Left renal cortex interstitium (tissue), 4 donors: Measurements from ENCODE around the gene CACNB2. TPM values are rescaled to one million over a fixed set of nuclear protein-coding genes. Genes with fewer than 3 reads are reported as not detected.

Experiments used
- DNase-seq, 4 donors: peaks; one replicate each; pipeline ENCODE4 v3.0.0-alpha.2; 2013; ENCODE audit warnings: low read depth in 4 of 4, low spot score in 2 of 4, missing footprints in 1 of 4
- polyA plus RNA-seq, 4 donors: library from polyadenylated mRNA; unstranded; fragments of 120-200 nt; gene quantifications; one replicate each; pipeline ENCODE4 v1.2.1, GENCODE V29; 2013; ENCODE audit not compliant: insufficient read length in 4 of 4

The CACNB2 gene
- 1 to 10 TPM; 2.4 to 6.0 (median 4.4) TPM for polyA plus RNA-seq

DNA sequence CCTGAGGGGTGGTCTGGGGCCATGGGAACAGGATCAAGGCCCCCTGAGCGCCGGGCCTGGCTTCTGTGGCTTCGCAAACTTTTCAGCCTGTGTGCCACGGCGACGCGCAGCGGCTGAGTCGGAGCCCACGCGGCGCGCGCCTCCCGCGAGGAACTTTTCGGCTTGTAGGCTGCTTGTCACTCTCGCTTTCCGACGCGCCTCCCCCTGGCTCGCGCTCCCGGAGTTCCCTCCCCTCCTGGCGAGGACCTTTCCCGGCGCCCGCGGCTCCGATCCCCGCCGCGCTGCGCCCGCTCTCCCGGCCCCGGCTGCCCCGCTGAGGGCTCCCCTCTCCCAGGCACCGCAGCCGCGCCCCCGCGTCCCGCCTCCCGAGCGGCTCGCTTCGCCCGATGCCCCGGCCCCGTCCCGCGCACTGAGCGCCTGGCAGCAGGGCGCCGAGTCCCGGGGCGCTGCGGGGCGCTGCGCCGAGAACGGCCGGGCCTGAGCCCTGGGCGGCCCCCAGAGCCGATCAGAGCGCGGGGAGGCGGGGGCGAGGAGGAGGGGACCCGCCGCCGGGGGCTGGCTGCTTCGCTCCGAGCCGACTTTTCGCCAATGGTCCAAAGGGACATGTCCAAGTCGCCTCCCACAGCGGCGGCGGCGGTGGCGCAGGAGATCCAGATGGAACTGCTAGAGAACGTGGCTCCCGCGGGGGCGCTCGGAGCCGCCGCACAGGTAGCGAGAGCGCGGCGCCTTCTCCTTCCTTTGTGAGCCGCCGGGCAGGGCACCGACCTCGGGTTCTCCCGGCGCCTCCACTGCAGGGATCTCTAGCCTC, at the start of gene CACNB2:
TSS of gene CACNB2 (plus strand) at position 276 of the 808 bp plus-strand sequence.
- peak in 3 of 4 donors; percentile 17 to 56 (median 31) for DNase-seq

DNA sequence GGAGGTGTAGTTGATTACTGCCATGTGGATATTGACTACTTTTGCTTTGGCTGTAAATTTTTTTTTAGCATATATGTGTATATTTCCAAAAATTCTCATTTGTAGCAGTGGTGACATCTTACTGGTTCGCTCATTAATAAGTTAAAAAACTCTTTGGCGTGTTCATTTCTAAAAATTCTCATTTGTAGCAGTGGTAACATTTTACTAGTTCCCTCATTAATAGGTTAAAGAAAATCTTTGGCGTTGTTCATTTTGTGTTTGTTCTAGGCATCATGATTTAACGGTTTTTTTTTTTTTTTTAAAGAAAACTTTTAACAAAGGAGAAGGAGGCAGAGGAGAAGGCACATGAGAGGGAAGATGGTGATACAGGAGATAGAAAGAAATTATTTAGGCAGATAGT, 45.9 kb upstream of the CACNB2 start:
- no peak for DNase-seq

DNA sequence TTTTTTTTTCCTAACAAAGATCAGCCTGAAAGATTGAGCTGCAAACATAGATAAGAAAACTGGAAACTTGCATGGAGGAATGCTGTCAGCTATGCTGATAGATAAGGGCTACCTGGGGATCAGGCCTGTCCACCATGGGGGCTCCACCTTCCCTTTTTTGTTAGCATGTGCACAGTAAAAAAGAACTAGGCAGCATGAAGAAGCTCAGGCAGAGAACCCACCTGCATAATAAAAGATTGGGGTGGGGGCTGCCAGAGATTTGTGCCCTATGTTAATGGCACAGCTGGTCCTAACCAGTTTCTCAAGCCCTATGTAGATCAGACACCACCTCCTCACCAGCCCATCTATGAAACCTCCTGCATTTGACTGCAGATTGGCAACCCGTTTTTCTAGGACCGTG, 45.4 kb upstream of the CACNB2 start:
- DNase-seq, result no peak

DNA sequence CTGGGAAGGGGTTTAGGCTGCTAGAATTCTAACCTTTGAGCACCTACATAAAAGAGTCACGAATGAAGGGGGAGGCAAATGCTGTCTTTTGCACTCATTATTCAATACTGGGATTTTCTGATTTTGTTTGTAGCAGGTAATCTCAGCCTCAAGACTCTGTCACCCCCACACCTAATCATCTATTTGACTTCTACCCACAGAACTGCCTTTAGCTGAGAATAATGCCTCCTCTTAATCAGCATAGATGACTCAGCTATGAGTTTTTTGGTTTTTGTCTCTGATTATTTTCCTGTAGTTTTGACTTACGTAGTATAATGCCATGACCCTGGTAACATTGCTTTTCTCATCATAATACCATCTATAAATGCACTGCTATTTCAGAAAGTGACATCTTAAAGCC, 42.7 kb upstream of the CACNB2 start:
- no peak for DNase-seq

DNA sequence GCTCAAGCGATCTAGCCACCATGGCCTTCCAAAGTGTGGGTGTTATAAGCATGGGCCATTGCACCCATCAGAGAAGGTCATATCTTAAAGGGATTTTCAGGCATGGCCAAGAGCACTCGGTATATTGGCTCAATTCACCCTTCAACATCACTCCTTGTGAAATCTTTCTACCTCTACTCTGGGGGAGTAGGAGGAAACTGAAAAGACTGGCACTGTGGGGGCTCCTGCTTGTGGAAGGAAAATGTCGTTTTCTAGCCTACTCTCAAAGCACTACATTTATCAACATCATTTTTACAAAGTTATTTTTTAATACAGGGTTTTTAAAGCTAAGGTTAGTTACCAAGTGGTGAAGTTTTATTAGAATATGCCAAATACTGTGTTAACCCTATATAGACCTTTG, 42.0 kb upstream of the CACNB2 start:
- no peak for DNase-seq

DNA sequence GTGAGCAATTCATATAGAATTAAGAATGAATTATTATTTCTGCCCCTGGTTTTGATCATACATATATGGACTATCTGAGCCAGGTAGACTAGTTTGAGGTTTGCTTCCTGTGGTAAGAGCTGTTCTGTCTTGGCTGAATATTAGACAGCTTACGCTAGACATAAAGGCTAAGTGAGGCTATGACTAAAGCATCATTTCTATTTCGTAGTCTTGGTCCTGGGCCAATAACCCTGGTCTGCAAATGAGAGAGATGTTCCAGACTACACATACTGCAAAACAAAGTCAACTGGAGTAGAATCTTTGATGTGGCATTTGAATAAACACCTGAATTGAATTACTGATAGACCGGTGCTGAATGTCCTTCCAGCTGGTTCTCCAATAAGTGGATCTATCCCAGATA, 40.8 kb upstream of the CACNB2 start:
- DNase-seq, result no peak

DNA sequence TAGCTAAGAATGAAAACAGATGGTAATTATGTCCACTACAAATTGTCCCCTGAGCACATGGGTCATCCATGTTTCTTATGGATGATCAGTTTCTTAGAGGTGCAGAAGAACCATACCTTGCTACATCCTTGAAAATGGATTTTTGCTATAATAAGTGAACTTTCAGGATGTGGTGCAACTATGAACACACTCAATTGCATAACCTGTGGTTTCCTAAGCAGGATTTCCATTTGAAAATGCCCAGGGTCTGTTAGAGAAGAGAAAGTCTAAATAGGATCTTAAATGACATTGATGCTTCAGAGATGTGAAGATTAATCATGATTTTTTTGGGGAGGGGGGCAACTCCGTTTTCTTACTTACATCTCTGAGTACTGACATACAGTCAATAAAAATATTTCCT, 39.6 kb upstream of the CACNB2 start:
- no peak for DNase-seq

DNA sequence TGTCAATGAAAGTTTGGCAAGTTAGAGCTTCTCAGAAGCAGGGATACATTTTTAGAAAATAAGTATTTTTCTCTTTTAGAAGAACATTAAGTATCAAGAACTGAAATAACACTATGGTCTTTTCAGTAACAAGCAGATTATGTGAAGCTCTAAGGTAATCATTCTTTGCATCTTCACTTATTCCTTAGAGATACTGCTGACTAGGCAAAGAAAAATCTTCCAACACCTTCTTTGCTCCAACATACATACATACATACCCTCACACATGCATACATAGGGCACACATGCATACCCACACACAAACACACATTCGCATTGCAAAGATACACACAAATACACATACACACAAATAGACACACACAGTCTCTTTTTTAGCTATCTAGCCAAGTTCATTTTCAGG, 37.8 kb upstream of the CACNB2 start:
- no peak for DNase-seq

DNA sequence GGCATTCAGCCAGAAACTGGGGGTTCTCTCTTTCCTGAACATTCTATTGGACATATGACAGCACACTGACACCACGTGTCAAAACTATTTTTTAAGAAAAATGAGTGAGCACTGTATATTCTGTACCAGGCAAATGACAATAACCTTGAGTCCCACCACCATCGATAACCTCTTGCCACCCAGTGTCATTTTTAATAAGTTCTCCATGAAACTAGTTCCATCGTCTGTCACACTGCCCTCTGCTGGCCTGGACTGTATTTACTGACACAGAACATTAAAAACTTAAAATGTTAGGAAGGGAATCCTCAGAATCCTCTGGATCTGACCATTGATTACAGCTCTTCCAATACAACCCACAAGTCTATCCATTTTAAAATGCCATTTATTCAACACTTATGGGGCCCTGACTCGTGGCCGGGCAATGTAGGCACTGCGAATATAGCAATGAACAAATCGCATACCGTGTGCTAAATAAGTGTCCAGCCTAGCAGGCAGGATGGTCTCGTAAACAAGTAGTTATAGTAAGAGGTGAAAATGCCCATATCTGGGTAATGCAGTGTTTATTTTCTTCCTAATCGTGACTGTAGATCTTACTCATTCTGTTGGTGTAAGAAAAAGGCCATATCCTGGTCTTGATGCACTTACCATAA, 35.9 kb upstream of the CACNB2 start:
- DNase-seq, result peak in 2 of 4 donors; percentile 0 to 8

DNA sequence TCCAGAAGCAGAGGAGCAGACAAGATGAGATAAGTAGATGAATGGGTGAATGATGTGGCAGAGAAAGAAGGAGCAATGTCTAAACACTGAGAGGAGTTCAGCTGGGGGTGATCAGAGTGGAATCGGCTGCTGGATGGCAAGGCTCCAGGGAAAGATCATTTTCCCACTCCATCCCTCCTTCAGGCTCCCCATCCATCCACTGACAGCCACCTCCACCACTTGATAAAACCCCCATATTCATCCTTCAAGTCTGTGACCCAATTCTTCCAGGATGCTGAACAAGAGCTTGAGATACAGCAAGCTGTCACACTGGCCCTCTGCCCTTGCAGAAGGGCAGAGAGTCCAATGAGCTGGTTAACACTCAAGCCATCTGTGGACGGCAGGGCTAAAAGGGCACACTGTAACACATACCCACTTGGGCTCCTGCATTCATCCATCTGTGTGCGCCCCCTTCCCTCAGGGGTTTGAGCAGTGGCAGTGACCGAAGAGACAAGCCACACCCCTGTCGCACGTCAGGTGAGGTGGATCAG, 30.8 kb upstream of the CACNB2 start:
- DNase-seq, result no peak

DNA sequence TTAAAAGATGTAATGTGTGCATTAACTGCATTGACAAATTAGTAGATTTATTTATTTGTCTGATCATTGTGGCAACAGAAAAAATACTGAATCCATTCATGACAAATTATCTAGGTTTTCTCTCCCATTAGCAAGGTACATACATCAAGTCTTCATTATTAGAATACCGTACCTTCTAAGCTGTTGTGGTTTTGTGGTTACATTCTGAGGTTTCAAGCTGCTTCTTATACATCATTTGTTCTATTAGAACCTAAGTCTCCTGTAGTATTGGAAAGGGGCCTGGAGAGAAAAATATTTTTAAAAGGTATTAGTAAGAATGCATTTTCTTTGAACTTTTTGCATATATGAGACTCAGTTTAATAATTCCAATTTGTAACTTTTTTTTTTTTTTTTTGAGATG, 26.3 kb upstream of the CACNB2 start:
- DNase-seq, result no peak

DNA sequence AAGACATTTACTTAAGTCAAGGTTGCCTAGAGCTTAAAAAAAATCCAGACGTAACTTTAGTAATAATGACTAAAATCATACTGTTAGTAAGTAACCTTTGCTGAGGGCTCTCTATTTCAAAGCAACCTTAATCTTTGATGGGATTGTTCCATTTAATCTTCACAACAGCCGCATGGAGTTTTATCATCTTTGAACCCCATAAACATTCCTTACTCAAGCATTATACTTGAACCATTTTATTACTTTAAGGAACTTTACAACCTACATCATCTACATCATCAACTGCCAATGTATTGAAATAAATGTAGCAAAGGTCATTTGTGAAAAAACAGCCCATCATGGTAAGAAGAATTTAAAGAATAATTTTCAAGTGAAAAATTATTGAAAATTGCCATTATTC, 22.9 kb upstream of the CACNB2 start:
- no peak for DNase-seq

DNA sequence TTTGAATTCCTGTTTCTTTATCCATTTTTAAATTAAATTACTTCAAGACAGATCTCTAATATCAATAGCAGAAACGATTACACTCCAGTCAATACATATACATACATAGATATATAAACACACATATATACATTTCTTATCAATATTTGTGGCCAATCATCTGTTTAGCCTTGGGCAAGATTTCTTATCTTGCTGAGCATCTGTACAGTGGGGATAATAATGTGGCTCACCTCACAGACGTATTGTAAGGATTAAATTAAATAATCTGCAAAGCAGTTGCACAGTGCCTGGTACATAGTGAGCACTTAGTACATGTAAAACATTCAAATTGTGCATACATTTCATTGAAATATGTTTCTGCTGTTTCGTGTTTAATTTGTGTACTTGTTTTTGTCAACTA, 17.5 kb upstream of the CACNB2 start:
- DNase-seq, result no peak

DNA sequence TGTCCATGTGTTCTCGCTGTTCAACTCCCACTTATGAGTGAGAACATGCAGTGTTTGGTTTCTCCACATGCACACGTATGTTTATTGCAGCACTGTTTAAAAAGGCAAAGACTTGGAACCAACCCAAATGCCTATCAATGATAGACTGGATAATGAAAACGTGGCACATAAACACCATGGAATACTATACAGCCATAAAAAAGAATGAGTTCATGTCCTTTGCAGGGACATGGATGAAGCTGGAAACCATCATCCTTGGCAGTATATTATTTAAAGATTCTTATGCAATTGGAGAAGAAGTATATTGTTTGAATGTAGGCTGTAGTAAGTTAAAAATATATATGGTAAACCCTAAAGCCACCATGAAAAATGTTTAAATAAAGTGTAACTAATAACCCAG, 7.2 kb upstream of the CACNB2 start:
- DNase-seq, result no peak

DNA sequence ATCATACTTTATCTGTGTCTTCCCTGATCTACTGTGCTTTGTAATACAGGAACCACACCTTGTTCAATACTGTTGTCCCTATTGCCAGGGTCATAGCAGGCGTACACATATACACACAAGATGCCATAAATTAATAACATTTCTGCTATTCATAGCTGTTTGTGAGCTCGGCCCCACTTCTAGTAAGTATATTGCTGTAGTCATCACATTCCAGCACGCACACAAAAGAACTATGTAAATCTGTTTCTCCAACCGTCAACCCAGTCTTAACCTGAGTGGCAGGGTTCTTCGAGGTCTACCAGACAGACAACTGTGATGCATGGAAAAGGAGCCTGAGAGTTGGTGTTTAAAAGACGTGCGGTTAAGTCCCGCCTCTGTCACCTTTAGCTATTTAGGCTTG, 5.7 kb upstream of the CACNB2 start:
- no peak for DNase-seq

DNA sequence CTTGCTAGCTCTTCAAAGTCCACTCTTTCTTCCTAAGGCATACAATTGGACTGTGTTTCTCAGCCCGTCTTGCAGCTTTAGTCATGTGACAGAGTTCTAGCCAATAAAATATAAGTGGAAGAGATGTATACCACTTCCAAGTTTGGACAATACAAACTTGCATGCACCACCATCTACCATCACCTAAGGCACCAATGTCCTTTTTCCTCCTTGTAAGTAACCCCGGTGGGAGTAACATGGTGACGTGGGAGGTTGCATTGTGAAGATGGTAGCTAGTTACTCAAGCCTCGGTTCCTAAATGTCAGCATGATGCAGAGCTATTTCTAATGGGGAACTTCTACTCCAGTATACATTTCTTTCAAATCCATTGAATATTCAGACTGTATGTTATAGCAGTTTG, 5.3 kb upstream of the CACNB2 start:
- DNase-seq, result no peak

DNA sequence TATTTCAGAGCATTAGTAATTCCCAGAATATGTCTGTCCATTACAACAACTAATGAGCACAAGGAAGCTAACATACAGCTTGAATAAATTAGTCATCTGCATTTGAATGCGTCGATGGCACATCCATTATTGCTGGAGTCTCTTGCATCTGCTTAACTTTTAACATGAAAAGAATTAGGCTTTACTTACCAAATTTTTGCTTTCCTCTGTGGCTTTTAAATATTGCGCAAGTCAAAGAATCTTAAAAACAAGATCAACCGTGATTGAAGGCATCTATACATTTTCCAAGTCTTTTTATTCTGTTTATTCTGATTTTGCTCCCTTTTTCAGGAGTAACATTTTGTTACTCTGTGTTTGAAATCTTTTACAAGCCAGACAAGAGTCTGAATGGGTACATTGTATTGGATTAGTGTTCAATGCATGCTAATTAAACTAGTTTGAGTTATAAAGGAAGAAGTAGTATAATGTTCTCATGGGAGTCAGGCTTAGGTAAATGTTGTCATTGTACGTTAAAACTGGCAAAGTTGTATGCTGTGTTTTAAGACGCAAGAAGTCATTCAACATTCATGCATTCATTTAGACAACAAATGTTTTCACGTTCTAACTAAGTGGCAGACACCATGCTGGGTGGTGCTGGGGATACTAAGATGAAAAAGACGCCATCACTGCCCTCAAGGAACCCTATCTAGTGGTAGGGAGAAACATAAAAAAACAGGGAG, 4.0 kb upstream of the CACNB2 start:
- DNase-seq, result no peak

DNA sequence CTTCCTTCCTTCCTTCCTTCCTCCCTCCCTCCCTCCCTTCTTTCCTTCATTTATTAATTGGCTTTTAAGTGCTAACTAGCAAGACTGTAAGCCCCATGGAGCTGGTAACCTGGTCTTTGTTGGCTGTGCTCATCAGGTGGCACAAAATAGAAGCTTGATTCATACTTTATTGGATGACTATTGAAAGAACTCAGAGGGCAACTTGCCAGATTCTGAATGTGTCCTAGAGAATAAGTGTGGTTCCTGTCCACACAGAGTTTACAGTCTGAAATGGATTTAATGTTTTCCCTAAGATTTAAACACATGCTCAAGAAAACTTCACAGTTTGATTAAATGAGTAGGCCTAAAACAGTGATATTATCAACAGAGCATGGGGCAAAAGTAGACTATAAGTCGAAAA, 3.1 kb upstream of the CACNB2 start:
- no peak for DNase-seq

DNA sequence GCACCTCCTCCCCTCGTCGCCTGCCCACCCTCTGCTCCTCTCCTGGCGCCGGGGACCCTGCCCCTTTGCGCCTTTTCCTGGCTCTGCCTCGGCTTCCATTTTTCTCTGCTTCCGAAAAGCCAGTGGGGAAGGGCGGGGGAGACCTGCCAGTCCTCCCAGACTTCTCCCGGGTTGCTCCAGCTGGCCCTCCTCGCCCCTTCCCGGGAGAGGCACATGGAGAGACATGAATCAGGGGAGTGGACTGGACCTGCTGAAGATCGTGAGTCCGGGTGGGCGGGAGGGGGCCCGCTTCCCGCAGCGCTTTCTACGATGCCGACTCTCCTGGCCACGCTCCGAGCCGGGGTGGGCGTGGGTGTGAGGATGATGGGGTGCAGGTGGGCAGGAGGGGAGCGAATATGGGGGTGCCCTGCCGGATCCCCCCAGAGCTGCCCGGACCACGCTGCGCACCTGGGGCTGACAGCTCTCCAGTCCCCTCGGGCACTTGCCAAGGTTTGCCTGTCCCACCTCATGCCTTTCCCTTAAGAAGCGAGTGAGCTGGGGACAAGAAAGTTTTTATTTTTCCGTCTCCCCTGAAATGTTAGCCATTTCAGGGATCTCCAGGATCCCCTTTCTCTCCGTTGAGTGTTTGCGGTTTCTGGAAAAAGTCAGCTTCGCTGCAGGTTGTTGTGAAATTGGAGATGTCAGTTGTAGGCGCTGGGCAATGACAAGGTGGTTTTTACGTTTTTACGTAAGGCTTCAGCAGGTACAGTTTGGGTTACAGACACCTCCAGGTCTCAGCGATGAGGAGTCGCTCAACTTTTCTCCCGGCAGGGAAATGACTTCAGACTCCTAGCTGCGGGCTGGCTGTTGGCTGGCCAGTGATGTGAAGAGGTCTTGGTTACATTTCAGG, 977 bp downstream of the CACNB2 start:
- peak in 3 of 4 donors; percentile 14 to 29 (median 19) for DNase-seq

DNA sequence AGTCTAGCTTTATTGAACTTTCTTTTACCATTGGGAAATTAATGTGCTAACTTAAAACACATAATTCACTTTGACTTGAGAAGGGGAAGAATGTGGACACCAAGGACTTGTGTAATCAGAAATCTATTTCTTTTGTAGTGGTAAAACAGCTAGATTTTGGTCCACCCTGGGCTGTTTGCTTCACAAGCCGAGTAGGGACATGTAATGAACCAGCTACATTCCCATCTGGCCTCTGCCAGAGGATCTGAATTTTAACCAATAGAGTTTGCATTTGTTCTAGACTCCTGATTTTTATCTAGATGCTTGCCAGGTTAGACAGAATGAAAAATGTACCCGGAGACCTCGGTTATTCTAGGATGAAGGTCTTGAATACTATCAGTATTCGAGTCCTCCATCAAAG, 1.9 kb downstream of the CACNB2 start:
- no peak for DNase-seq
